ENCODE results near the gene POLL.

DNA sequence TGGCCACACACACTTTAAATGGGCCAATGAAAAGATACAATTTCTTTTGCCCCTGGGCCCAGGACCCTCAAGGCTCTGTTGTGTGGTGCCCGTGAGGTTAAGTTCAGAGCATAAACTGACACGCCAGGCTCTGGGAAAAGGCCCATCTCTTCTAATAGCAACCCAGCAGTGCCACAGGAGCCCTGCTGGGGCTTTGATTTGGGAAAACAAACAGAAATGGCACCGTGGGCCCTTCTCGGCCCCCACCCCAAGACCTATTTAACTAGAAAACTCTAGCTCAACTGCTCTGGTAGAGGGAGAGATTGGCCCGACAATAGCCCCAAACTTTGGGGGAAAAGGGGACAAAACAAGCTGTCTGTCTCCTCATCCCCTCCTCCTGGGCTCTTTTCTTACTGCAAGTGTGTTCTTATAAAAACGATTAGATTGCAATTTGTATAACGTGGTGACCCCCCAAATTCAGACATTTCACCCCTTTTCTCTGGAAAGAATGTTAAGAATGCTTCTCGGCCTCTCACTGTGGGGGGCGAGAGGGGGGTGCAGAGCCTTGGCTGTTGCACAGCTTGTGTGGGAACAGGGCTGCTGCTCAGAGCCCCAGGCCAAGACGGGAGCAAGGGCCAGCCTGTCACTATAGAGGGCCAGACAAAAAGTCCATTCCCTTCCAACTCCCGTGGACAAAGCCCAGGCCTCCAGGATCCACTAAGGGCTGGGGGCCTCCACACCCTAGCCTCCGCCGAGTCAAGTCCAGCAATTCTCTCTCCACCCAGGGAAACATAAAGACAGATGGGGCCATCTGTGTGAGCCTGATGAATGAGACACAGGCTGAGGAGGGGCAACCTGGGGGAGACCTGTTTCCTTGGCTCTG lies 26.8 kb upstream of the POLL start:
- TF ChIP-seq CTCF (IDR thresholded peaks at IDR 0.05; ENCODE audit: insufficient read depth, low read length): no peak
- no peak for TF ChIP-seq REST (IDR thresholded peaks at IDR 0.05; ENCODE audit: insufficient replicate concordance, low read depth)
- TF ChIP-seq POLR2AphosphoS5 (IDR thresholded peaks at IDR 0.05; ENCODE audit: low read depth): no peak
